IPS DF 4.7 (cell line): ENCODE measurements around the gene LRCH1.
A peak's percentile ranks its signal among the peaks of the same experiment; 100 is the strongest.
"Not testable (repeated sequence)": the region's sequence is repeated elsewhere in the genome, so short reads cannot be mapped to it uniquely, and the experiment has no call there.

Source experiments
- DNase-seq: peaks from one replicate; pipeline ENCODE4 v3.0.0-alpha.2; 2013; ENCODE audit warnings: low spot score; ENCODE audit errors: extremely low read depth

The LRCH1 gene

DNA sequence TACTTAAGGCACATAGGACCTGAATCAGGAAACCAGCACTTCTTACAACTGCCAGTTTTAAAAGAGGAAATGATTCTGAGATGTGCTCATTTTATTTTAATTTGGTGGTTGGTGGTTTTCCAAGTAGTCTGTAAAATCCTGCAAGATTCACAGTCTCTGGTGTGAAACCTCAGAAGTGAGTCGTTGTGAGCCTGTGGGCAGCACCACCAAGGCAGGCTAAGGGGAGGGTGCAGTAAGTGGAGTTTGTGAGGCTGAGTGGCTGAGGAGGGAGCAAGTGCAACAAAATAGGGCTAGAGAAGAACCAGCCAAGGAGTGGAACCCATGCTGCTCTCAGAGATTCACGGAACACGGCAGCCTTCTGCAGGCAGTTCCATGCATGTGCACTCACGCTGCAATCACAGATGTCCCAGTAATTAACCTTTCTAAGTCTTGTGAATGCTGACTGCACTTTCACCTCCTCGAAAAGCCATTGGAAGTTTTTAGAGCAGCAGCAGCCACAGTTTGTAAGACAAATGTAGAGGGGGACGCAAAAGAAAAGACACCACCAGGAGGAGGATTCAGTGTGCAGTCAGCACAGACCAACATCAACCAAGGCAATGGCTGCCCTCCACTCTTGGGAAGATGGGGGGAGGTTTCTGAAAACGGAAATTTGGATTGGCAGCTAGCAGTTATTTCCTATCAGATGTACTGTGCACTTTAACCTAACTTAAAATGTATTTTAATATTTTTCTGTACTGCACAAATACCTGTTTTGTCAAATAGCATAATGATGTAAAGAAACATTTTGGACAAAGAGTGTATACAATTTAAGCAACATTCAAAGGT lies 199.1 kb downstream of the LRCH1 start:
- no peak for DNase-seq

DNA sequence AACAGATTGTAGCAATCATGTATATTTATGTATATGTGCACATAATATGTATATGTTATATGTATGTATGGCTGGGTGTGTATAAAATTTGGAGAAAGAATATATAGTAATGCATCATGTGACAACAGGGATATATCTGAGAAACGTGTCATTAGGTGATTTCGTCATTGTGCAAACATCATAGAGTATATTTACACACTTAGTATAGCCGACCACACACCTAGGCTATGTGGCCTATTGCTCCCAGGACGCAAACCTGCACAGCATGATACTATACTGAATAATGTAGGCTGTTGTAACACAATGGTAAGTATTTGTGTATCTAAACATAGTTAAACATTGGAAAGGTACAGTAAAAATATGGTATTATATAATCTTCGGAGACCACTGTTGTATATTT lies 200.2 kb downstream of the LRCH1 start:
- no peak for DNase-seq

DNA sequence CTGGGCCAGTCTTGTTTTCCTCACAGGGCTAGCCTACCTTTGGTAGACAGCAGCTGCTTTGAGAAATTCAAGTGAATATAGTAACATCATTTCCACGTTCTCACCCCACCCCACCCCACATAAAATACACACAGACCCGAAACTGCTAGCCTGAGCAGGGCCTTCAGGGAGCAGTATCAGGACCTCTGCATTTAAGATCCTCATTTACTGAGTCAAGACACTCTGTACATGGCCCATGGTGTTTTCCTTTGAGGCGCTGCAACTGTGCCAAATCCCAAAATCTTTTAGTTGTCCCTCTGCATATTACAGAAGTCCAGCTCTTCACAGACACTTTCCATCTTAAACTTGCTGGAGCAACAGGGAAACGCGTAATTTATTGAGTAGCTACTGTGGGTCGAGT lies 200.9 kb downstream of the LRCH1 start:
- no peak for DNase-seq

DNA sequence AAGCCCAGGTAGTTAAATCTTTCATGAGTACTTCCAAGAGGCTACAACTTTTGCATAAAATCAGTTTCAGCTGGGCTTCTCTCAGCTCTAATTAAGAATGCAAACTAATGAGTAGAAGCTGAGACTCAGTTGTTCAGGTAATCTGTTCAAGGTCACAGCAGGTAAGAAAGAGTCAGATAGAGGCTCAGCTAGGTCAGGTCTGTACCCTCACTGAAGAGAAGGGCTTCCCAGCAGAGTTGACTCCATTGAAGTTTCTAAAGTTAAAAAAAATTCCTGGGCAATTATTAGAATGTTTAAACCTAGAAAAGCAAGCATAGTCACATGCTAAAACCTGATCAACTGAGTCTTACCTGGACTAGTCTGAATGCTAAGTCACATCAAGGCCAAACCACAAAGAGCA lies 201.8 kb downstream of the LRCH1 start:
- no peak for DNase-seq

DNA sequence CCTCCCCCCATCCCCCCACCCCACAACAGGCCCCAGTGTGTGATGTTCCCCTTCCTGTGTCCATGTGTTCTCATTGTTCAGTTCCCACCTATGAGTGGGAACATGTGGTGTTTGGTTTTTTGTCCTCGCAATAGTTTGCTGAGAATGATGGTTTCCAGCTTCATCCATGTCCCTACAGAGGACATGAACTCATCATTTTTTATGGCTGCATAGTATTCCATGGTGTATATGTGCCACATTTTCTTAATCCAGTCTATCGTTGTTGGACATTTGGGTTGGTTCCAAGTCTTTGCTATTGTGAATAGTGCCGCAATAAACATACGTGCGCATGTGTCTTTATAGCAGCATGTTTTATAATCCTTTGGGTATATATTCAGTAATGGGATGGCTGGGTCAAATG lies 202.5 kb downstream of the LRCH1 start:
- DNase-seq = not testable (repeated sequence)

DNA sequence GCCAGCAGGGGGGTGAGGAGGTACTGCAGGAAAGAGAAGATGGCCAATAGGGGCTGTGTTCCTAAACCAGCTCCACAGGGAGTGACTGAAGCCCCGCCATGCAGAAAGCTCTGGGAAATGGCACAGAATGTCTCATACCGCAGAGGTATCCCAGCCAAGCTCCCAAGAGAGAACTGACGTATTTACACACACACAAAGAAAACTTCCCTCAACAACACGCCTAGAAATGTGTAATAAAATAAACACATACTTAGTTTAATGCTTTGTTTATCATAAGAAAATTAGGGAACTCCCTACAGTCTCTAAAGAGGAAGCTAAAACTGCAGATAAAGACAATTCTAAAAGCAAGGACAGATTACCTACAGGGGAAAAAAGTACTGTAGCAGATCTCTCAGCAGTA lies 204.0 kb downstream of the LRCH1 start:
- no peak for DNase-seq

DNA sequence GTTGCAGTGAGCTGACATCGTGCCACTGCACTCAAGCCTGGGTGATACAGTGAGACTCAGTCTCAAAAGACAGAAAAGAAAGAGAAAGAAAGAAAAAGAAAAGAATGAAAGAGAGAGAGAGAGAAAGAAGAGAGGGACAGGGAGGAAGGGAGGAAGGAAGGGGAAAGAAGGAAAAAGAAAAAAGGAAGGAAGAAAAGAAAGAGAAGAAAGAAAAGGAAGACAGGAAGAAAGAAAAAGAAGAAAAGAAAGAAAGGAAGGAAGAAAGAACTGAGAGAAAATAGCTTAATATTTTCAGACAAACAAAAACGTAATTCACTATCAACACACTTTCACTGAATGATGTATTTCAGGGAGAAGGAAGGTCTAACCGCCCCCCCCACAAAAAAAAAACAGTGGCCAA lies 204.7 kb downstream of the LRCH1 start:
- DNase-seq = no peak

DNA sequence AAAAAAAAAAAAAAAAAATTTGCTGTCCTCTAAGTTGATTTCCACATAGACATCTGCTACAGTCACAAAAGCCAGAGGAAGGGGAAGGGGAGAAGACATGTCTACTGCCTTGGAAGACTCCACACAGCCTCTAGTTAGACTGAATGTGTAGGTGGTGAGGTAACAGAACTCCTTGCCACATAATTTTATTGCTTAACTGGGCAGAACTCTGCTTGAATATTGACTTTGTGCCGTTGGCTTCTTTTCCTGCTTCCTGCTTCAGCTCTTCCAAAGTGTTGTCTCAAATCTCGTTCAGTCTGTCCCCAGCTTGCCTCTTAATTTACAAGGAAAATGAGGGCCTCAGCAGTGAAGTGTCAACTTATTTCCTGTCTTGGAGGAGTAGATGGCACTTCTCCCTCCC lies 206.9 kb downstream of the LRCH1 start:
- no peak for DNase-seq

DNA sequence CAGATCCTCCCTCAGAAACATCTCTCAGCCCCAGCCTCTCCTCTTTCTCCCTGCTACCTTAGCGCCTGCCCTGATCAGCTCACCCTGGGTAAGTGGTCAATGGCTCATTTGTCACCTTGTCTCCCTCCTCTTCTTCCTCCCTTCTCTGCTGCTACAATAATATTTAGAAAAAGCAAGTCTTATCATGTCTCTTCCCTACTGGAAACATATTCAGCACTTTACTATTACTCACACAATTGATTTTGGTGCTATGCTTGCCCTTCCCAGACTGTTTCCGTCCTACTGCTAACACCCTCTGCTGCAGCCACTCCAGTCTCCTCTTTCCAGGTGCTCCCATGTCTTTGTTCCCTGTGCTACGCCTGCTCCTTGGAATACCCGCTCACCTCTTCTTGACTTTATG lies 208.2 kb downstream of the LRCH1 start:
- no peak for DNase-seq

DNA sequence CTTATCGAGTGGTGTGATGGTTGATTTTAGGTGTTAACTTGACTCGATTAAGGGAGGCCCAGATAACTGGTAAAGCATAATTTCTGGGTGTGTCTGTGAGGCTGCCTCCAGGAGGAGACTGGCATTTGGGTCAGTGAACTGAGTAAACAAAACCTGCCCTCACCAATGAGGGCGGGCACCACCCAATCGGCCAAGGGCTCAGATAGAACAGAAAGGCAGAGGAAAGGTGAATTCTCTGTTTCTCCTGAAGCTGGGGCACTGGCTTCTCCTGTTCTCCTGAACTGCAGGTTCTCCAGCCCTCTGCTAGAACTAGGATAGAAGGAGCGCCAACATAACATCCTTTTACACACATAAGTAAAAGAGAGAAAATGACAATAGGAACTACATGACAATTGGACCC lies 208.9 kb downstream of the LRCH1 start:
- no peak for DNase-seq

DNA sequence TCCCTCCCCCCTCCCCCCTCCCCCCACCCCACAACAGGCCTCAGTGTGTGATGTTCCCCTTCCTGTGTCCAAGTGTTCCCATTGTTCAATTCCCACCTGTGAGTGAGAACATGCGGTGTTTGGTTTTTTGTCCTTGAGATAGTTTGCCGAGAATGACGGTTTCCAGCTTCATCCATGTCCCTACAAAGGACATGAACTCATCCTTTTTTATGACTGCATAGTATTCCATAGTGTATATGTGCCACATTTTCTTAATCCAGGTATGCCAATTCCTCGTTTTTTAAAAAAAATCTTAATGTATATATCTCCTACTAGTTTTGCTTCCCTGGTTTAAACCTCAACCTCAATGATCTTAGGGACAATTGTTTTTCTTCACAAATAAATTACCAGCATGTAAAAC lies 217.0 kb downstream of the LRCH1 start:
- not testable (repeated sequence) for DNase-seq

DNA sequence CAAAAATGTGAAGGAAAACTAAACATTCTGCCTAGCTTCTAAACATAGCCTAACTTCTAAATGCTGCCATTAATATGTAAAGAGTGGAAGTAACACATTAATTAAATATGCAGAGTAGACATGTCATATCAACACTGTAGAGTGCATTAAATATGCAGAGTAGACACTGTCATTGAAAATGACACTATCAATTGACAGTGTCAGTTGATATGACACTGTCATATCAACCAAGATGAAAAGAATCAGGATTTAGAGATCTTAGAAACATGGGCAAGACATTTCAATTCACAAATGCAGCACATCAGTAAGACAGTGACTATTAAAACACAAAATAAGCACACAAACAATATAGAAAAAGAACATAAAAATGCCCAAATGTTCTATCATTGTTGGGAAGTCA lies 218.7 kb downstream of the LRCH1 start:
- no peak for DNase-seq

DNA sequence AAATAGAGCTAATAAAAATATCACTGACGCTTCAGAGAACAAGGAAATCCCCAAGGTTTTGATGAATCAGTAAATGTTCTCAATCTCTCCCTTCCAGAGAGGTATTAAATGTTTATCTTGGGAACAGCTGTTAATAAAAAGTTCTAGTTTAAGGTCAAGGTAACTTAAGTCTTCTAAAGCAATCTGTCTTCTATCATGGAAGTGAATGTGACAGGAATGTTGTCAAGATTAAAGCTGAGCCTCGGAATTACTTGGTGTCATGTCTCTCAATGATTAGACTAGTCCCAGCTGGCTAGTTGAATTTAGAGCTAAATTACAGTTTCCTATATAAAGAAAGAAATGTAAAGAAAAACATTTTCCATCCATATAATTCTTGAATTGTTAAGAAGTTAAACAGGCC lies 220.6 kb downstream of the LRCH1 start:
- no peak for DNase-seq

DNA sequence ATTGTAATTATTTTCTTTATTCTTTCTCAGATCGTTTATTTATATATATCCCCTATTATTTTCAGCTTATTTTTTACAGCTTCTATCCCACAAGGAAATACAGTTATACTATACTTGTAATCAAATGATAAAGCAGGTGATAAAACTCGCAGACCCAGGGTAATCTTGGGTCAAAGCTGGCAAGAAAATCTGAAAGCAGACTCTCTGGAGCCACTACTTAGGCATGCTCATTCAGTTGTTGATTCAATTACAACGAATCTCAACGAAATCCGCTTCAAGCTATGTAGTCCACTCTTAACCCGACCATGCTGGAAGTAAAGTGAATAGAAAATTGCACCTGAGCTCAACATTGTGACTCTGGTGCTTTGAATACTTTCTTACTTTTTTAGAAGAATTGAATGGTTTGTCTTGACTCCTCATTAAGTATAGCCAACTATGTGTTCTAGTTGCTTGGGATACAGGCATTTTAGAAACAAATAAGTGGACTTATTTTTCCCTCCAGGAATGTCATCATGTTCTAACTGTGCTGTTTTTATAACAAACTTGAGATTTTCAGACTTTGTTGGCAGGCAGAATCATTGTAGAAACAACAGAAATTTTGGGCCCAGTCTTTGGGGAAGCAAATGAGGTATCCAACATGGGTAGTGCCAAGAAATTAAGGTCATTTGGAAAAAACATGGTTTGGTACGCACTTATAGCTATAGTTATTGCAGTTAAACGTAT lies 222.6 kb downstream of the LRCH1 start:
- no peak for DNase-seq

DNA sequence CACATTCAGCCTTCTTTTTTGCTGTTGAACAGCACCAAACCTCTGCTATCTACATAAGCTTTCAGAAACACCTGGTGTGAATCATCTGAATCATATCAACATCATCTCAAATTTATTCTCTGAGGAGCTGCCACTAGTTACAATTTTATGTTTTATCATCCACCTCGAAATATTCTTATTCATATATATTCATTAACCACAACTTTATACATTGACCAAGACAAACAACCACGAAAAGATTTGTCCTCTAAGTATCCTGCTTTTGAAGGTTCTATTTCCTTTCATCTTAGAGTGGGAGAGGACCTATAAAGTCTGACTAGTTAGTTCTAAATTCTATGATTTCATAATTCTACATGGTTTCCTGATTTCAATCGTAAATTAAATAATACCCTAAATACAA lies 225.1 kb downstream of the LRCH1 start:
- no peak for DNase-seq

DNA sequence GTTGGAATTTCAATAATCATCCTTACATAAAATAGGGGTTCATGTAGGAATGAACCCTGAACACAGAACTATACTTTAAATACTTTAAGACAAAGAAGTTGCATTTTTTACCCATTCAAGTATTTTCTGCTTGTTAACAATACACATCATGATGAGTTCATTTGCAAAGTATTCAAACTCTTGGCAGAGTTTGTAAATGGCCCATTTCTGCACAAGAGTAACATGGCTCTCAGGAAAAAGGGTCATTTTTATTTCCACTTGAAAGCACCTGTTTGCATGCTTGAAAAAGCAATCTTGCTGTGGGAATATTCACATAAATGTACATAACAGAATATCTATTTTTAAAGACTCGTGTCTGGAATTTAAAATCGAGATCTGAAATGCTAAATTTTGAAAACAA lies 225.9 kb downstream of the LRCH1 start:
- DNase-seq = no peak

DNA sequence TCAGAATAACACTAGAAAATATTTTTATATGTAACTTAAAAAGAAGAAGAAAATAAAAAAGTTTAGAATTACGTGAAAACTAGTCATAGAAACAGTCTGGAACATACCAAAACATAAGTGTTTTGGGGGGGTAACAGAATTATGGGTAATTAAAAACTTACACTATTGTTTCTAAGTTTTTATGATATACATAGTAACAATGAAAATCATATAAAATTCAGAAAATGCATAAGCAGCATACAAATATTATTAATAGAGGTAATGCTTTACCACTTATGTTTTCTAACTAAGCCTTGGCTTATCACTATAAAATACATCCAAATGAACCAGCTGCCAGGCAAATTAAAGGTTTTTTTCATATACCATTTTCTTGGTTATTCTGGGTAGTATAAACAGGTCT lies 229.1 kb downstream of the LRCH1 start:
- no peak for DNase-seq

DNA sequence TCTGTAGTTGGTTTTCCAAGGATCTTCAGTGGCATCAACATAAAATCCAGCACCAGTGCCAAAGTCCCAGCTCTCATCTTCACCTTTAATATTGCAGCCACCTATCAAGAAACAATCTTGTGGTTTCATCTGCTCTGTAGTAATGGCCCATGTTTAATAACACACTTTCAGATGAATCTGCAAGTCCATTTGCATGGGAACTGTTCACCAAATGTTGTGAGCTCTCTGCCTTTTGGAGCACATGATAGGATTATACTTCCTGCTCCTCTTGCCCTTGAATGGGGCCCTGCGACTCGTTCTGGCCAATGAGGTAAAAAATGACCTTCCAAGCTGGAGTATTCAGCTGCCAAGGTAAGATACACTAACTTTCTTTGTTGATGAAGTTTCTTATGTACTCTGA lies 229.7 kb downstream of the LRCH1 start:
- DNase-seq = no peak

DNA sequence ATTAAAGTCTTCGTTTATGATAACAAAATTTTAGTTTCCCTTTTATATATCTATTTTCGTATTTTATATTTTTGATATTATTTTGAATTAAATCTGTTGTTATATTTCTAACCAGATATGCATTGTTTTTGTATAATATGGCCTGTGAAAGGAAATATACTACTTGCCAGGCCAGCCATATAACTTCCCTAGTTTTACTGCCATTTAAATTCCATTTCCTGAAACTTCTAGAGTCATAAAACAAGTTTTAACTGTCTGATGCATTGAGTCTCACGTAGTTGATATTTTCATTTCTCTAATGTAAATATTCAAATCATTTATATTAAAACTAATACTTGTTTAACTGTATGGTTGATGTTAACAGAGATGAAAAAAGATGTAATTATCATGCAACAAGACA lies 230.5 kb downstream of the LRCH1 start:
- no peak for DNase-seq

DNA sequence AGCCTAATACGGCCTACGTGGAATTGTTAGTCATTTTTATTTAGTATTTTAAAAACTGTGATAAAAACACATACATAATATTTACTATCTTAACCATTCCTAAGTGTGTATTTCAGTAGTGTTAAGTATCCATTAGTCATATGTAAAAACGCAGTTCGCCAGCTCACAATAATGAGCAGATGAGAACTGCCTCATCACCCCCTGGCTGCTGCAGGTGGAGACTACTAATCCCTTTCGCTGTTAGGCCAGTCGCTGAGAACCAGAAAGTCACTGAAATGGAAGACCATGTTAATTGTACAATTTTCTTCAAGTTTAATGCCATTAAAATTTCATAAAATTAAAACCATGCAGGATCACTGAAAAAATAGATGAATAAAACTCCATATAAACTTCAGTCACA lies 242.4 kb downstream of the LRCH1 start:
- DNase-seq = no peak

DNA sequence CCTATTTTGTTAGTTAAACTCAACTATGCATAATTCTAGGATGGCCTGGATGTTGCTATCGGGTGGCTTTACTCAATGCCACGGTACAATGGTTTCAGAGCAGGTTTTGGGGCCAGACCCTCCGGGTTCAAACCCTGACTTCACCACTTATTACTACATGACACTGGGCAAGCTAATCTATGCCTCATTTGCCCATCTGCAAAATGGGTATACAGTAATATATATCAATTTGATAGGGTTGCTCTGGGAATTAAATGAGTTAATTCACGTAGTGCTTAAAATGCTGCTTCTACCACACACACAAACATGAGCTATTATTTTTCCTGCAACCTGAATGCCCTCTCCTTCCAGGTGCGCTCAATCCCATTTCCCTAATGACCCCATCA lies 243.2 kb downstream of the LRCH1 start:
- DNase-seq = no peak

DNA sequence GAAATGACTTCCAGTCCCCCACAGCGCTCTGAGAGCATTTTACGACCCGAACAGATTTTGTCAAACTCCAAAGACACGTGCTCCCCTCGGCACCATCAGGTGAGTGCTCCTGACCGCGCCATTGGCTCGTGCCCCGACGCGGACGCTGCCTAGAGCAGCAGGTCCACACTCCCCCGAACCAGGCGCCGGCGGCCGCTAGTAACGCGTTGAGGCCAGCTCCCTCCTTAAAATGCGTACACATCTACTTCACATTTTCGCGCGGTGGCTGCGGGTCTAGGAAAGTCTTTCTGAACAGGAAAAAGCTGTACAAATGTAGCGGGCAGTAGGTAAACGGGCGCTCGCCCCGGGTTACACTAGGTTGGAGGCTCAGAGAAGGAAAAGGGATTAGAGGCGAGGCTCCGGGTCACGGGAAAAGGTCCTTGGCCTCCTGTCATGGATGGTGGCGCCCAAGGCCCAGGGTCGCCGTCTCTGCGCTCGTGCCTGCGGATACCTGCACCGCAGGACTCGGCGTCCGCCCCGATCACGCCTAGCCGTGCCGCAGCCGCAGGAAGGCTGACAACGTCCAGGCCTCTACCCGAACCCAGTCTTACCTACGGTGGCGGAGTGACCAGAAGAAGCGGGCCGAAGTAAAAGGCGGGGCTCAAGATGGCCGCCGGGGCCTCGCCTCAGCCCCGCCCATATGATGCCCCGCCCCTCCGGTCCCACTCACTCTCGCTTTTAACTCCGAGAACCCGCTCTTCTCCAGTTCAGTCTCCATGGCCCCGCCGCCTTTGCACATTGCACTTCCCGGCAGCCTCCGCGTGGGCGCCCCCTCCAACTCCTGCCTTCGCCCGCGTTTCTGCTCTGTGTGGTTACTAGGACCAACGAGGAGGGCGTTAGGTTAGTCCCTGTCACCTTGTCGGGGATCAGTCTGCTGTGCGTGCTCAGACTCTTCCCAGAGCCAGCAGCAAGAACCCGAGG lies 243.8 kb downstream of the LRCH1 start, which contains the start of gene ESD:
Gene ESD (minus strand): TSS at position 647 of the 960 bp plus-strand sequence. CDS start 5,748 bp downstream, outside the sequence.
- DNase-seq = peak; percentile 38
